OCI-LY3 (cell line): ENCODE measurements around the gene PPFIBP2.

Source experiments
- H2AFZ ChIP-seq: fragments of 200-600, 300-600 bp; shearing (Covaris generic); 2 replicates; pipeline ENCODE4 v1.6.0; 2014; ENCODE audit warnings: antibody characterized with exemption, low read depth, low read length
- H3K27ac ChIP-seq: fragments of 200-600, 300-600 bp; sonication (generic); 2 replicates; pipeline ENCODE4 v1.5.1; 2014; ENCODE audit warnings: mild to moderate bottlenecking, low read length, moderate library complexity, mixed read lengths
- H3K27me3 ChIP-seq: fragments of 200-600, 300-600 bp; sonication (generic); 2 replicates; pipeline ENCODE4 v1.6.1; 2014; ENCODE audit warnings: low read depth, low read length, mixed read lengths
- H3K36me3 ChIP-seq: fragments of 200-600, 300-600 bp; sonication (generic); replicated peaks from 2 replicates; pipeline ENCODE3; 2014; ENCODE audit warnings: low read depth, low read length, mixed read lengths
- H3K4me1 ChIP-seq: fragments of 300-600, 200-600 bp; sonication (generic); 2 replicates; pipeline ENCODE4 v1.6.1; 2014; ENCODE audit warnings: low read length, mixed read lengths
- H3K4me2 ChIP-seq: fragments of 200-600, 300-600 bp; sonication (generic); 2 replicates; pipeline ENCODE4 v1.6.1; 2014; ENCODE audit warnings: low read length, mixed read lengths
- H3K4me3 ChIP-seq: fragments of 300-600, 200-600 bp; sonication (generic); 2 replicates; pipeline ENCODE4 v1.5.1; 2014; ENCODE audit warnings: antibody characterized with exemption, mild to moderate bottlenecking, low read length, moderate library complexity
- H3K79me2 ChIP-seq: fragments of 300-600, 200-600 bp; shearing (Covaris generic); 2 replicates; pipeline ENCODE4 v1.6.1; 2014; ENCODE audit warnings: mild to moderate bottlenecking, low read length, mixed read lengths
- H3K9ac ChIP-seq: fragments of 300-600, 200-600 bp; shearing (Covaris generic); 2 replicates; pipeline ENCODE4 v1.6.0; 2014; ENCODE audit warnings: mild to moderate bottlenecking, low read length, moderate library complexity
- H3K9me3 ChIP-seq: fragments of 200-600, 300-600 bp; shearing (Covaris generic); 2 replicates; pipeline ENCODE4 v1.6.1; 2014; ENCODE audit warnings: low read length, mixed read lengths; ENCODE audit not compliant: insufficient read depth
- H4K20me1 ChIP-seq: fragments of 200-600, 300-600 bp; sonication (generic); 2 replicates; pipeline ENCODE4 v1.6.1; 2016; ENCODE audit warnings: low read length, mixed read lengths; ENCODE audit not compliant: insufficient read depth
- CTCF ChIP-seq: fragments of 200-600, 300-600 bp; sonication (generic); IDR thresholded peaks from 2 replicates; pipeline ENCODE4 v1.5.1; 2014; ENCODE audit warnings: antibody characterized with exemption, low read length, low read depth
- EZH2phosphoT487 ChIP-seq: fragments of 200-600 bp; shearing (Covaris generic); IDR thresholded peaks from 2 replicates; pipeline ENCODE4 v1.6.1; 2018; ENCODE audit warnings: antibody characterized with exemption, mixed run types, low read depth

The PPFIBP2 gene

GRCh38 chr11:7651140-7651551, 137.3 kb downstream of the PPFIBP2 start:
- Histone ChIP-seq H3K4me2 (no peak overlapping the region), H3K9ac (no peak overlapping the region), H2AFZ (no peak overlapping the region), H3K27ac (no peak overlapping the region), H3K27me3 (no peaks in the 10 kb centered on the region), H3K4me3 (no peak overlapping the region), H3K79me2 (no peaks in the 10 kb centered on the region), H3K4me1 (no peaks in the 10 kb centered on the region), H3K36me3 (peaks cover 65% of the 10 kb centered on the region), H4K20me1 (no peaks in the 10 kb centered on the region; the same call in 1 of the 2 replicates), H3K9me3 (no peaks in the 10 kb centered on the region)
- no peak for TF ChIP-seq EZH2phosphoT487

- no peaks in the 10 kb centered on the region for H3K4me1 ChIP-seq
- peaks cover 69% of the 10 kb centered on the region for H3K36me3 ChIP-seq
- no peak overlapping the region for H2AFZ ChIP-seq
- H3K4me2 ChIP-seq = no peak overlapping the region
- H3K9me3 ChIP-seq = no peaks in the 10 kb centered on the region
- H4K20me1 ChIP-seq = no peaks in the 10 kb centered on the region; the same call in 1 of the 2 replicates
- no peaks in the 10 kb centered on the region for H3K27me3 ChIP-seq
- H3K4me3 ChIP-seq = no peak overlapping the region
- H3K27ac ChIP-seq = no peak overlapping the region
- no peaks in the 10 kb centered on the region for H3K79me2 ChIP-seq
- H3K9ac ChIP-seq = no peak overlapping the region
- TF ChIP-seq CTCF (no peak), EZH2phosphoT487 (no peak)
These were observed 137.9 kb downstream of the PPFIBP2 start for GRCh38 chr11:7651700-7652099.

- no peak overlapping the region for H3K4me3 ChIP-seq
- peaks cover 73% of the 10 kb centered on the region for H3K36me3 ChIP-seq
- no peaks in the 10 kb centered on the region for H3K79me2 ChIP-seq
- no peaks in the 10 kb centered on the region; the same call in 1 of the 2 replicates for H4K20me1 ChIP-seq
- H3K27ac ChIP-seq = no peak overlapping the region
- no peak overlapping the region for H3K4me2 ChIP-seq
- no peaks in the 10 kb centered on the region for H3K27me3 ChIP-seq
- H3K9me3 ChIP-seq = no peaks in the 10 kb centered on the region
- TF ChIP-seq EZH2phosphoT487 = no peak
- H2AFZ ChIP-seq = no peak overlapping the region
- H3K9ac ChIP-seq = no peak overlapping the region
- H3K4me1 ChIP-seq = no peaks in the 10 kb centered on the region
These were observed 140.5 kb downstream of the PPFIBP2 start for GRCh38 chr11:7654195-7654705.

GRCh38 chr11:7655253-7656217, 141.7 kb downstream of the PPFIBP2 start:
- H3K36me3 ChIP-seq = peaks cover 62% of the 10 kb centered on the region
- H3K4me2 ChIP-seq = no peak overlapping the region
- no peak overlapping the region for H3K27ac ChIP-seq

More at GRCh38 chr11:7655253-7656217, 141.7 kb downstream of the PPFIBP2 start:
- no peaks in the 10 kb centered on the region for H4K20me1 ChIP-seq
- no peak overlapping the region for H3K4me3 ChIP-seq
- H3K9me3 ChIP-seq = no peaks in the 10 kb centered on the region
- no peak overlapping the region for H2AFZ ChIP-seq
- H3K9ac ChIP-seq = no peak overlapping the region
- TF ChIP-seq EZH2phosphoT487 (no peak), CTCF (no peak)
- H3K27me3 ChIP-seq = no peaks in the 10 kb centered on the region
- H3K79me2 ChIP-seq = no peaks in the 10 kb centered on the region
- no peaks in the 10 kb centered on the region for H3K4me1 ChIP-seq
